Coronary artery (tissue), 2 donors: ENCODE measurements around the gene PNLIP.

ENCODE experiments used
- DNase-seq: peaks from one replicate; pipeline ENCODE4 v3.0.0-alpha.2; 2017; ENCODE audit warnings: low spot score
- H3K27ac ChIP-seq, 2 donors: fragments of 200-600 bp; sonication (generic); one replicate each; pipeline ENCODE4 v1.5.1; 2016 to 2019
- H3K4me3 ChIP-seq: fragments of 200-600 bp; sonication (generic); 2 replicates; pipeline ENCODE4 v1.5.1; 2016; ENCODE audit warnings: mild to moderate bottlenecking, moderate library complexity
- TF ChIP-seq, protein P1 (sequence below): fragments of 200-600 bp; sonication (generic); IDR thresholded peaks from one replicate; pipeline ENCODE4 v1.5.1; 2019; ENCODE audit warnings: antibody characterized with exemption

Gene PNLIP

DNA sequence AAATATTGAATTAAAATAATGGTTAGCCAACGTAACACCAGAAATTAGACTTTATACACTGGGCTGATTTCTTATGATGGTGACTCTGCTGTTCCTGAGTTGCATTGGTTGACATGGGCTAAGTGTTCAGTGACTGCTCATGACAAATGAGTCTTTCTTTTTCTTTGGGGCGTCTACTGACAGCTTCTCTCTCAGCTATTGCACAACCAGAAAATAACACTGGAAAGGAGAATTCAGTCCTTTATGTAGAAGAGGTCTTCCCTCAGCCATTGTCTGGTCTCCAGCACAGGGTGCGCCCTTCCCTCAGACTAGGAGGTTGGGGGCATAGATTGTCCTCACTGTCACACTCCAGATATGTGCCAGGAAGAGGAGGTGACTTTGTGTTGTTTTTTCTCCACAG, 21.6 kb downstream of the PNLIP start:
- TF ChIP-seq, protein P1, sequence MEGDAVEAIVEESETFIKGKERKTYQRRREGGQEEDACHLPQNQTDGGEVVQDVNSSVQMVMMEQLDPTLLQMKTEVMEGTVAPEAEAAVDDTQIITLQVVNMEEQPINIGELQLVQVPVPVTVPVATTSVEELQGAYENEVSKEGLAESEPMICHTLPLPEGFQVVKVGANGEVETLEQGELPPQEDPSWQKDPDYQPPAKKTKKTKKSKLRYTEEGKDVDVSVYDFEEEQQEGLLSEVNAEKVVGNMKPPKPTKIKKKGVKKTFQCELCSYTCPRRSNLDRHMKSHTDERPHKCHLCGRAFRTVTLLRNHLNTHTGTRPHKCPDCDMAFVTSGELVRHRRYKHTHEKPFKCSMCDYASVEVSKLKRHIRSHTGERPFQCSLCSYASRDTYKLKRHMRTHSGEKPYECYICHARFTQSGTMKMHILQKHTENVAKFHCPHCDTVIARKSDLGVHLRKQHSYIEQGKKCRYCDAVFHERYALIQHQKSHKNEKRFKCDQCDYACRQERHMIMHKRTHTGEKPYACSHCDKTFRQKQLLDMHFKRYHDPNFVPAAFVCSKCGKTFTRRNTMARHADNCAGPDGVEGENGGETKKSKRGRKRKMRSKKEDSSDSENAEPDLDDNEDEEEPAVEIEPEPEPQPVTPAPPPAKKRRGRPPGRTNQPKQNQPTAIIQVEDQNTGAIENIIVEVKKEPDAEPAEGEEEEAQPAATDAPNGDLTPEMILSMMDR = no peak
- Histone ChIP-seq H3K4me3 (no peak overlapping the region), H3K27ac (no peak overlapping the region)
- no peak for DNase-seq

DNA sequence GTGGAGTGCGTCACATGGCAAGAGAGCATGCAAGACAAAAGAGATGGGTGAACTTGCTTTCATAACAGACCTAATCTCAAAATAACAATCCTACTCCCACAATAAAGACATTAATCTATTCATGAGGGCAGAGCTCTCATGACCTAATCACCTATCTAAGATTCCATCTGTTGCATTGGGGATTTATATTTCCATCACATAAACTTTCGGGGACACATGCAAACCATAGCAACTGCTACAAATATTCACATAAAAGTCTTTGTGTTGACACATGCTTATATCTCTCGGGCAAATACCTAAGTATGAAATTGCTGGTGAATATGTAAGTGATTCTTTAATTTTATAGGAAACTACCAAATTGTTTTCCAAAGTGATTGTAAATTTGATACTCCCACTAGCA, 29.1 kb downstream of the PNLIP start:
- no peak overlapping the region for H3K4me3 ChIP-seq
- TF ChIP-seq, protein P1 = no peak
- no peak for DNase-seq
- H3K27ac ChIP-seq = no peak overlapping the region

DNA sequence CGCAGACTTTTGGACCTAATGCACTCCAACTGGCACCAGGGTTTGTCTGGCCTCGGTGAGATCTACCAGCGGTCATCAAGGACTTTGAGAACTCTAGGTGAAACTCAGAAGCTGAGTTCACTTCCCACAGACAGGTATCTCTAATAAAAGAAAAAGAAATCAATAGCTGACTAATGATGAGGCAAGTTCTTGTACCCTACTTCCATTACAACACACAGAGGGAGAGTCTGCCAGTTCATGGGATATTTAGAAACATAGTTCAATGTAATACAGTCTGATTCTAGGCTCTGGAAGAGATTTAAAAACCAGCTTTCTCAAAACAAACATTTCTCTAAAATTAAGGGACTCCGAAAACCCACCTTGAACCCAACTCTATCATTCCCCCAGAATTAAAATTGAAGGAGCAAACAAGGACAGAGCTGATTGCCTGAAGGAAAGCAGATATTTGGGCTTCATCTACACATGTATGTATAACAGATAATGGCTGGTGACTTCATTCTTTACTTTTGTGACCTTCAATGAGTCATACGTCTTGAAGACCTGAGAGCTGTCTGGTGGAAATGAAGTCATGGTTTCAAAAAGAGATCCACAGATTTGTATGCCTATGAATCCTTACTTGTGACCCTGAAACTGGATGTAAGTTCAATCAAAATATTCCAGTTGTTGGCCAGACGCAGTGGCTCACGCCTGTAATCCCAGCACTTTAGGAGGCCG, 42.3 kb downstream of the PNLIP start:
- TF ChIP-seq, protein P1 = no peak
- no peak overlapping the region for H3K4me3 ChIP-seq
- no peak overlapping the region for H3K27ac ChIP-seq
- no peak for DNase-seq

DNA sequence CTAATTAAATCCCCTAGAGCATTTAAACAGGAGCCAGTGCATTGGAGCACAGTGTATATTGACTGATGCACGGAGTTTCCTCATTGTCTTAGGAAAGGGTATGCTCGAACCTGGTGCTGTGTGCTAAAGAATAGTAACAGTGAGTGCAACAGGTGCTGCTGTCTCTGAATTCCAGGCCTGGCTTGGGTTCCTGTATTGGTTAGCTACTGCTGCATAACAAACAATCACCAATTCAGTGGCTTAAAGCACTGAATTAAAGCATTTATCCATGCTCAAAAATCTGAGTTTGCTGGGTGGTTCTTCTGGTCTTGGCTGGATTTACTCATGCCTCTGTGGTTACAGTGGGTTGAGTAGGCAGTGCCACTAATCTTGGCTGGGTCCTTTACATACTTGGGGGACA, 43.3 kb downstream of the PNLIP start:
- no peak overlapping the region for H3K27ac ChIP-seq
- no peak overlapping the region for H3K4me3 ChIP-seq
- no peak for DNase-seq
- TF ChIP-seq, protein P1 = no peak

DNA sequence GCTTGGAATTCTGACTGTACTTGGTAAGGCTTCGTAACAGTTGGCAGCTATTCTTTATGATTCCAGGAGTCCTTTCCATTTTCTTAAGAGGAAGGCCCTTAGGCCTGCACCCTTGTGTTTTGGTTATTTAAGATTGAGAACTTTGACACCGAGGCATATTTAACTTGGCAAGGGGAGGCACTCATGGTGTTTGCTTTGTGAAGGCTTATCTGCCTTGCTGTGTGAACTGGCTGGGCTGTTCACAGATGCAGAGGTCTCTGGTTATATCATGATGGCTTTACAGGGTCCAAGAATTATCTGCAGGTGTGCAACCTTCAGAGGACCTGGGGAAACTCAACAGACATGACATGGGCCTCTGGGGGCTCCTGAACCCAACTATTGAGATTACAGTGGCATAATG, 44.2 kb downstream of the PNLIP start:
- Histone ChIP-seq H3K27ac (no peak overlapping the region), H3K4me3 (no peak overlapping the region)
- no peak for DNase-seq
- TF ChIP-seq, protein P1 = no peak

DNA sequence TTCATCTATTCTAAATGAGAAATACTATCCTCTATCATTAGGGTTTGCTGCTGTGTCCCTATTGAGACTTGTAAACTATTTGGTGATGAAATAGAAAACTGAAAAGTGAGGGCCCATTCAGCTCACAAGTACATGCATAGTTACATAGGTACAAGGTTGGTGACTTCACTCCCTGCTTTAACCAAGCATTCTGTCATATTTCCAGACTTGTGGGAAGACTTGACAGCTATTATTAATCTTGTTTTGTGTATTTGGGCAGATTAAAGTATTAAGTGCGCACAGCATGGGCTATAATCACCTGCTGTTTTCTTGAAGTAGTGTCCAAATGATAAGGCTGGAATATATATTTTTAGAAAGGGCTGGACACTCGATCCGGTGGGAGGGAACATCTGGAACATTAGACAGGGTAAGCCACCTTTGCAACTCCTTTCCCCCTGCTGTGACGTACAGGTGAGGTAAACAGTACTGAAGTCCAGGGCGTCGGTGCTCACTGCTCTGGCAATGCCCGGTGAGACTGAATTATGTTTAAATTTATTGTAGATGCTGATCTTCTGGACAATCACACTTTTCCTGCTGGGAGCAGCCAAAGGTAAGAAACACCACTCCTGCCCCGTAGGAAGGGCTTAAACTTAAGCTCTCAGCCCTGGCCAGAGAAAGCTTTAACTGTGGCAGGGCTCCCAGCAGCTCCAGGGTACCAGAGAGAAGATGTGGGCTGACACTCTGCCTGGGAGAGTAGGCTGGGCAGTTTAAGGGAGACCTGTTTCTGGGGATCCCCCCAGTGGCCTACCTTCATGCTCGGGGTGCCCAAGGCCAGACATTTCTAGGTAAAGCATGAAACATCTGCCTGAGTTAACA, 45.1 kb downstream of the PNLIP start, which contains the start of gene PNLIPRP1:
Gene PNLIPRP1 (plus strand): TSS at position 370 of the 855 bp plus-strand sequence. CDS start 171 bp downstream, at position 541.
- H3K27ac ChIP-seq = no peak within 1 kb of the TSS
- H3K4me3 ChIP-seq = no peak within 1 kb of the TSS
- TF ChIP-seq, protein P1 = no peak
- no peak for DNase-seq
